Memory B cell (primary cell): ENCODE data around the gene ELMOD3.
A peak's percentile ranks its signal among the peaks of the same experiment; 100 is the strongest.
"Not testable (repeated sequence)": the region's sequence is repeated elsewhere in the genome, so short reads cannot be mapped to it uniquely, and the experiment has no call there.

Experiments
- ATAC-seq: fragments of 150-1000 bp; cut with Tn5 transposase; 2 replicates; pipeline ENCODE4 v1.10.0; 2021; ENCODE audit warnings: low read depth, mild to moderate bottlenecking, moderate library complexity
- DNase-seq, 2 donors: peaks; one replicate each; pipeline ENCODE4 v3.0.0; 2022; ENCODE audit warnings: low spot score in 2 of 2
- H3K27ac Mint-ChIP-seq: one replicate; pipeline ENCODE4 v1.8.0; 2022; ENCODE audit warnings: mild to moderate bottlenecking, moderate library complexity, mixed read lengths
- H3K27me3 Mint-ChIP-seq: one replicate; pipeline ENCODE4 v1.8.0; 2022; ENCODE audit warnings: mixed read lengths
- H3K36me3 Mint-ChIP-seq: one replicate; pipeline ENCODE4 v1.8.0; 2022; ENCODE audit warnings: mild to moderate bottlenecking, mixed read lengths
- H3K4me1 Mint-ChIP-seq: one replicate; pipeline ENCODE4 v1.8.0; 2022; ENCODE audit warnings: mixed read lengths
- H3K4me3 Mint-ChIP-seq: one replicate; pipeline ENCODE4 v1.8.0; 2022; ENCODE audit warnings: mild to moderate bottlenecking, moderate library complexity, mixed read lengths
- H3K9me3 Mint-ChIP-seq: one replicate; pipeline ENCODE4 v1.8.0; 2022; ENCODE audit warnings: mixed read lengths

The ELMOD3 gene

DNA sequence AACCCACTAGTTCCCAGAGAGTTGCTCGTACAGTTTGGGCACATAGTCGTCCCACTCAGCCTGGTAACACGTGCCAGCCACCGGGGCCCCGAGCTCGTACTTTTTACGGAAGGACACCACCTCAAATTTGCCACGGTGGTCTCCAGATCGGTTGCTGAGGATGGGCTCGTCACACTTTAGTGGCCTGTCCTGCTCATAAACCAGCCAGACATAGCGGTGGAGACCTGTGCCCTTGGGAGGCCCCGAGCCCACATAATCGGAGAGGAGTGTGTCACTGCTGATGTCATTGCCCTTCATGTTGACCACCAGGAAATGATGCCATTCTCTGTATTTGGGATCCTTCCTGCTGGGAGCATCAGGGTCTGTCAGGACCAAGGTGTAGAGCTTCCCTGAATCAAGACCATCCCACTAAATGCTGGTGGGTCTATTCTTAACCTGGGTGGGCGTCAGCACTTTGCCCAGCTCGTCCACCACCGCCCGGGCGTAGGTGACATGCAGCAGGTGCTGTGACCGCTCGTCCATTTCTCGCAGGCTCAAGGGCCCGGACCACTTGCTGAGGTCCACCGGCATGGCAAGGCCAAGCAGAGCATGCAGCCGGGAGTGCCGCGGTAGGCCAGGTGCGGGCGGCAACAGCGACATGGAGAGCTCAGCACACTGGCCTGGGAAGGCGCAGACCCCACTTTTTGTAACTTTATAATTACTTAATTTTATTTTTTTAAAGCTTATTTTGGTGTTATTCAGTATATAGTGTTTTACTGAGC is 13.1 kb upstream of the ELMOD3 start:
- Mint-ChIP-seq H3K9me3 (no peaks in the 10 kb centered on the region), H3K27me3 (no peaks in the 10 kb centered on the region), H3K36me3 (peaks cover 19% of the 10 kb centered on the region), H3K27ac (no peak overlapping the region), H3K4me3 (no peak overlapping the region), H3K4me1 (no peaks in the 10 kb centered on the region)
- no peak for ATAC-seq
- DNase-seq = no peak

DNA sequence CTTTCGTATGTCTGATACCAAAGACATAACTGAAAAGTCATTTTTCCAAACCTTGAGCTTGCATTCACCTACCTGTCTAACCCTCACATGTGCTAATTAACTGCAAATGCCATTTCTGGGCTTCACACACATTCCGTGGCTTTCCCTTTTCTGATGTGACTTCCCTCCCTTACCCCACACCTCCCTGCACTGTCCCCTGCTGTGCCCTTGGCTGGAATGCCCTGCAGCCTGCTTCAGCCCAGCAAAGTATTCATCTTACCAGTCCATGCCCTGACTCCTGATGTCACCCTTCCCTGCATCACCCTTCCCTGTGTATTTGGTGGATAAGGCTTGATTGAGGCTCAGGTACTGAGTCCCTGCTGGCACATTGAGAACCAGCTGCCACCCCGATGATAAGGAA is 12.4 kb upstream of the ELMOD3 start:
- Mint-ChIP-seq H3K27me3 (no peaks in the 10 kb centered on the region), H3K4me1 (no peaks in the 10 kb centered on the region), H3K9me3 (no peaks in the 10 kb centered on the region), H3K36me3 (peaks cover 19% of the 10 kb centered on the region), H3K27ac (no peak overlapping the region), H3K4me3 (no peak overlapping the region)
- DNase-seq (no peak), ATAC-seq (no peak)

DNA sequence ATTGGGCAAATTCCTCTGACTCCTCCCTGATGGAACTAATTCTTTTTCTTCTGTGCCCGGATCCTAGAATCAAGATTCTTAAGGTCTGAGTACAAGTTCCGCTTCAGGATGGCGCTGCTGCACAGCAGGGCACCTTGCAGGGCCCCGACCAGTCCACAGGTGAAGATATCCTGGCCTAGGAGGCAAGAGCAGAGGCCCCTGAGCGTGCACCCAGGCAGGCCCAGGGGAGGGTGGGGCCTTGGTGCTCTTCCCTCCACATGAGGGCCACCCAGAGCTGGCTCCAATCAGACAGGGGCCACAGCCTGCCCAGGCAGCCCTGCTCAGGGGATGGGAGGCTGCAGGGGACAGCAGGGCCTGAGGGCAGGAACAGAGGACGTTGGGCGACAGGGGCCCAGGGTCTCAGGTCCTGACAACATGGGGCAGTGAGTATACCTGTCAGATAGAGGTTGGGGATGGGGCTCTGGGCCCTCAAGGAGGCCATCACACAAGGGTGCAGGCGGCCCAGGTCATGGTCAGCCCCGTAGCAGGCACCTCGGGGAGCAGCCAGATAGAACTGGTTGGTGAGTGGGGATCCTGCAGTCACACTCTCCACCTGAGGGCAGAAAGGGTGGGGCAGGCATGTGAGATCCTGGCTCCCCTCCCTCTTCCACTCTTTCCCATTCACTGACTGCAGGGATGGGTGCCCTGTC is 11.2 kb upstream of the ELMOD3 start:
- H3K36me3 Mint-ChIP-seq = peaks cover 25% of the 10 kb centered on the region
- not testable (repeated sequence) for H3K4me1 Mint-ChIP-seq, H3K9me3 Mint-ChIP-seq, ATAC-seq, H3K4me3 Mint-ChIP-seq, H3K27ac Mint-ChIP-seq, DNase-seq, H3K27me3 Mint-ChIP-seq

DNA sequence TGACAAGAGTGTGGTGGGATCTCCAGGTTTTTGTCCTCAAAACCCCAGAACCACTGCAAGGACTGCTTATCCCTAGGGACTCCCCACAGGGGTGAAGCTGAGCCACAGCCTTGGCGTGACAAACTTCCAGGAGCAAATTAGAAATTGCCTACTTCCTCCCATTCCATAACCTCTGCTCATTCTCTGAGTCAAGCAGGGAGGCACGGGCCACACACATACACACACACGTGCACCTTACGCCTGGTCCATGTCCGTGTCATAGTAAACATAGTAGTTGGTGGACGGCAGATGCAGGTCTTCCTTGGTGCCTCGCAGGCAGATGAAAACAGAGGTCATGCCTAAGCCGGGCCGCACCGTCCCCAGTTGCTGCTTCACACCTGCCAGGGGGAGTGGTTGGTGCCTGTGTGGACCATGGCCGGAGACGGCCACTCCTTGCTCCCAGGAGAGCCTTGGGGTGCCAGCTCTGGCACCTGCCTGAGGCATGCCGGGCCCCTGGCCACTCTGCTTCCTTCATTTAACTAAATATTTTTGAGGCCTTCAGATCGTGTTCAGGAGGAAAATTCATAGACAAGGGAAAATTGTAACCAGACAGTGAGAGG is 10.1 kb upstream of the ELMOD3 start:
- ATAC-seq = no peak
- H3K27ac Mint-ChIP-seq = no peak overlapping the region
- H3K36me3 Mint-ChIP-seq = peaks cover 29% of the 10 kb centered on the region
- no peaks in the 10 kb centered on the region for H3K9me3 Mint-ChIP-seq
- no peaks in the 10 kb centered on the region for H3K27me3 Mint-ChIP-seq
- H3K4me3 Mint-ChIP-seq = no peak overlapping the region
- no peaks in the 10 kb centered on the region for H3K4me1 Mint-ChIP-seq
- DNase-seq = no peak

DNA sequence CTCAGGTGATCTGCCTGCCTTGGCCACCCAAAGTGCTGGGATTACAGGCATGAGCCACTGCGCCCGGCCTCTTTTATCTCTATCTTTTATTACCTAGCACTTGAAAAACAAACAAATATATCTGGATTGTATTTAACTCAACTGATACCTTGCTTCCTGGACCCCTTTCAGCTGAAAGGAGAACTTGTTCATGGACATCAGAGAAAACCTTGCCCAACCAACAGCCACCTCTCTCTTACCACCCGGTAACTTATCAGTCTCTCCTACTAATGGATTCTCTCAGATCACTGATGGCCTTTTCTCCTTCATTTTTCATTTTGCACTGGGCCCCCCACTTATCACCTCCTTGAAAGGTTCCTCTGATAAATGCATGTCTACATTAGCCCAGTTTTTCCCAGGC is 7.0 kb upstream of the ELMOD3 start:
- H3K9me3 Mint-ChIP-seq = no peaks in the 10 kb centered on the region
- ATAC-seq (no peak), DNase-seq (no peak)
- H3K4me1 Mint-ChIP-seq = no peaks in the 10 kb centered on the region
- no peaks in the 10 kb centered on the region for H3K27me3 Mint-ChIP-seq
- H3K4me3 Mint-ChIP-seq = no peak overlapping the region
- H3K27ac Mint-ChIP-seq = no peak overlapping the region
- peaks cover 36% of the 10 kb centered on the region for H3K36me3 Mint-ChIP-seq

DNA sequence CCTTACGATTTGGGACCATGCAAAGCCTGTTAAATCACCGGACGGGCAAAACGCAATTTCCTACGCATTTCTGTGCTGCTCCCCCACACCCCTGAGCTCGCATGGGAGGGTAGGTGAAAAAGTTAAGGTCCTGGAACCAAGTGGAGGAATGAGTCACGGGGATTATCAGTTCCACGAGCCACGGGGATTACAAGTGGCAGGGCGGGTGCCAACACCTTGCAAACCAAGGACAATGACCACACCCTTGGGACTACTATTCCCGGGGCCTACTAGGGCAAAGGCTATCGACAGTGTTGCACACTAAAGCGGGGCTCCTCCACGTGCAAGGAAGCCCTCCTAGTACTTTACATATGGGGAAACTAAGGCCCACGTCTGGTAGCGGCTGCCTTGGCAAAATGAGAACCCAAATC is 688 bp upstream of the ELMOD3 start:
- Mint-ChIP-seq H3K4me3 (peak overlapping the region; percentile 96), H3K27ac (peak overlapping the region; percentile 95), H3K36me3 (peaks cover 28% of the 10 kb centered on the region), H3K4me1 (peaks cover 25% of the 10 kb centered on the region), H3K27me3 (no peaks in the 10 kb centered on the region), H3K9me3 (no peaks in the 10 kb centered on the region)
- ATAC-seq (no peak), DNase-seq (peak in 1 of 2 donors; percentile 9)

DNA sequence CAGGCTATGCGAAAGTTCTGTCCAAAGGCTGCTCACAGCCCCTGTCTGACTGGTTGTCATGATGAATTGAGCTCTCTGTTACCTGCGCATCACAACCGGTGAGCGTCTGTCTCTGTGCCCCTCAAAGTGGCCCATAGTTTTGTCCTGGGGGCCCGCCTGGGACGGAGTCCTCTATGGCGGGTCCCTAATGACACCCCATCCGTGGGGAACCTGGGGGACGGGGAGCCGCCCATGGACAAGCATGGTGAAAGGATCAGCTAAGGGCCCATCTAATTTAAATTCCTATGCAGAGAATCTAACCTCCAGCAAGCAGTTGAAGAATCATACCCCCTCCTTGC is 473 bp downstream of the ELMOD3 start:
- Mint-ChIP-seq H3K4me1 (peaks cover 25% of the 10 kb centered on the region), H3K9me3 (no peaks in the 10 kb centered on the region), H3K4me3 (peak overlapping the region; percentile 96), H3K36me3 (peaks cover 23% of the 10 kb centered on the region), H3K27ac (peak overlapping the region; percentile 95), H3K27me3 (no peaks in the 10 kb centered on the region)
- ATAC-seq (peak; percentile 5), DNase-seq (no peak)

DNA sequence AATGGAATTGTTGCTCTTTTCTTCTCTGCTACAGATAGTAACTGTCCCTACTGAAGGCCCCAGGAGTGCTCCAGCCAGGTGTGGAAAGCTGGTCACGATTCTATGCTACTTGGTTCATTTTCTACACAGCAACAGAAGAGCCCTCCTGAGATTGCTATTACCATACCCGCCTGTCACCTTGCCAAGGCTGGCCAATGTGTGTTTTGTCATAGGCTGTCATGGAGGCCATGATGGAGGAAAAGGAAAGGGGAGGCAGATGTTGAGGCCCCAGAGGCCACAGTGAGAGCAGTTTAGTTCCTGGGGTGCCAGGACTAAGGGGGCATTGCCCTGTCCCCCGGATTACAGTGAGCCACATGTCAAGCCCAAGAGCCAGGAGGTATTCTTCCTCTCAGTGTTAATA is 952 bp downstream of the ELMOD3 start:
- peaks cover 19% of the 10 kb centered on the region for H3K36me3 Mint-ChIP-seq
- no peak for DNase-seq
- peaks cover 25% of the 10 kb centered on the region for H3K4me1 Mint-ChIP-seq
- no peaks in the 10 kb centered on the region for H3K27me3 Mint-ChIP-seq
- ATAC-seq = no peak
- peak overlapping the region; percentile 95 for H3K27ac Mint-ChIP-seq
- no peaks in the 10 kb centered on the region for H3K9me3 Mint-ChIP-seq
- H3K4me3 Mint-ChIP-seq = peak overlapping the region; percentile 96

DNA sequence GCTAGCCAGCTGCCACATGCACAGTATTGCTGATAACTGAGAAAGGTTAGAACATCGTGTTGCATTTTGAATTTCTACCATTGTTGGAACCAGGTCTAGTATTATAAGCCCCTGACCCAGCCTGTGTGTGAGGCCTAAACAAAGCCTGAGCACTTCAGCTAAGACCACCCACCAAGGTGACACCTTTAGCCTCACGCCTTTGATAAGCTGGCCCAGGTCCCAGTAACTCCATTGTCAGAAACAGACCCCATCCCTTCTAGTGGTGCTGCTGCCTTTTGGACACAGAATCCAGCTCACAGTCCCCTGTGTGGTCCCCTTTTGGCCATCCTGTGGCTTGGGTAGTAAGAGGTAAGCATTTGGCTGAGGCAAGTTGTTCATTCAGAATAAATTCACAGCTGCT is 1.6 kb downstream of the ELMOD3 start:
- Mint-ChIP-seq H3K27ac (no peak overlapping the region), H3K4me1 (peaks cover 25% of the 10 kb centered on the region), H3K4me3 (no peak overlapping the region), H3K36me3 (peaks cover 14% of the 10 kb centered on the region), H3K9me3 (no peaks in the 10 kb centered on the region), H3K27me3 (no peaks in the 10 kb centered on the region)
- no peak for DNase-seq
- ATAC-seq = no peak

DNA sequence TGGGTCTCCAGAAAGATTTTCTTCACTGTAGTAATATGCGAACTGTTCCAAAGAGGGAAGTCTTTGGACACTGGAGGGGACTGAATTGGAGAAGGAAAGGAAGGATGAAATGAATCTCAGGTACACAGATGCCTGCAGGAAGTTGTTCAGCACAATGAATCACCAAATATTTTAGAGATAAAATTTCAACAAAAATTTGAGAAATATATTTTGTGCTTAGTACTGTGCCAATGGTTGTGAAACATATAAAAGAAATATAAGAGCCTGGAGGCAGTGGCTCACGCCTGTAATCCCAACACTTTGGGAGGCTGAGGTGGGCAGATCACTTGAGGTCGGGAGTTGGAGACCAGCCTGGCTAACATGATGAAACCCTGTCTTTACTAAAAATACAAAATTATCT is 3.2 kb downstream of the ELMOD3 start:
- ATAC-seq (no peak), DNase-seq (no peak)
- H3K9me3 Mint-ChIP-seq = no peaks in the 10 kb centered on the region
- H3K4me1 Mint-ChIP-seq = peaks cover 25% of the 10 kb centered on the region
- H3K27ac Mint-ChIP-seq = no peak overlapping the region
- no peaks in the 10 kb centered on the region for H3K27me3 Mint-ChIP-seq
- H3K36me3 Mint-ChIP-seq = peaks cover 17% of the 10 kb centered on the region
- no peak overlapping the region for H3K4me3 Mint-ChIP-seq

DNA sequence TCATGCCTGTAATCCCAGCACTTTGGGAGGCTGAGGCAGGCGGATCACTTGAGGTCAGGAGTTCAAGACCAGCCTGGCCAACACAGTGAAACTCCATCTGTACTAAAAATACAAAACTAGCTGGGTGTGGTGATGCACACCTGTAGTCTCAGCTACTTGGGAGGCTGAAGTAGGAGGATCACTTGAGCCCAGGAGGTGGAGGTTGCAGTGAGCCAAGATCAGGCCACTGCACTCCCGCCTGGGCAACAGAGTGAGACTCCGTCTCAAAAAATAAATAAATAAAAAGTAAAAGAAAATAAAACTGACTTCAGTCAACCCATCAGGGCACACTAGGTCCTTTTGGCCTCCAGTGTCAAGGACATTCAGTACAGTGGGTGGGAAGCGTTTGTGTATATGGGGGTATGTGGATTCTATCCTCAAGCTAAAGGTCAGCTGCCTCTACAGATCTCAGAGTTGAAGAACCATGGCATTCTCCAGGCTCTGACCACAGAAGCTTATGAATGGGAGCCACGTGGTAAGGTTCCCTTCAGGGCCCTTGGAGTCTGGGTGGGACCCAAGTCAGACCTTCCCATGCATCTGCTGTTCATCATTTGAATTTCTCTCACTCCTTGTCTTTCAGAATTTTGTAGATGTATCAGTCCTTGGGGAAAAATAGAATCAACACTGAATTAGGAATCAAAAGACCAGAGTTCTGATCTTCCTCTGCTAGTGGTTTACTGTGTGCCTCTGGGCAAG is 8.3 kb downstream of the ELMOD3 start:
- not testable (repeated sequence) for H3K27me3 Mint-ChIP-seq, H3K27ac Mint-ChIP-seq
- peaks cover 23% of the 10 kb centered on the region for H3K36me3 Mint-ChIP-seq

DNA sequence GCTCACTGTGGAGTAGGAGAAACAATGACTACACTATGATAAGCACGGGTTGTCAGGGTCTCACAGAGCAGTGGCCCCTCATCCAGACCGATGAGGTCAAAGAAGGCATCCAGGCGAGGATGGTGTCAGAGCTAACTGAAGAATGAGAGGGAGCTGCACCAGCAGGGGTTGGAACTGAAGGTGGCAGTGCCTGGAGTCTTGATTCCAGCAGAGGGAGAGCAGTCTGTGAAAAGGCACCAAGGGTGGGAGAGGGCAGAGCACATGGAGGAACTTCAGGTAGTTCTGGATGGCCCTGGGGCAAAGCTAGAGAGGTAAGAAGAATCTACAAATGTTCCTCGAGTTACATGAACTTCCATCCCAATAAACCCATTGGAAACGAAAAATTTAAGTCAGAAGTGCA is 12.6 kb downstream of the ELMOD3 start:
- Mint-ChIP-seq H3K9me3 (no peaks in the 10 kb centered on the region), H3K27me3 (no peaks in the 10 kb centered on the region), H3K36me3 (peaks cover 13% of the 10 kb centered on the region), H3K27ac (no peak overlapping the region), H3K4me1 (no peaks in the 10 kb centered on the region), H3K4me3 (no peak overlapping the region)
- DNase-seq (no peak), ATAC-seq (no peak)

More for the DNA sequence above, 8.3 kb downstream of the ELMOD3 start:
- ATAC-seq, H3K9me3 Mint-ChIP-seq, H3K4me3 Mint-ChIP-seq, DNase-seq, H3K4me1 Mint-ChIP-seq: not testable (repeated sequence)

DNA sequence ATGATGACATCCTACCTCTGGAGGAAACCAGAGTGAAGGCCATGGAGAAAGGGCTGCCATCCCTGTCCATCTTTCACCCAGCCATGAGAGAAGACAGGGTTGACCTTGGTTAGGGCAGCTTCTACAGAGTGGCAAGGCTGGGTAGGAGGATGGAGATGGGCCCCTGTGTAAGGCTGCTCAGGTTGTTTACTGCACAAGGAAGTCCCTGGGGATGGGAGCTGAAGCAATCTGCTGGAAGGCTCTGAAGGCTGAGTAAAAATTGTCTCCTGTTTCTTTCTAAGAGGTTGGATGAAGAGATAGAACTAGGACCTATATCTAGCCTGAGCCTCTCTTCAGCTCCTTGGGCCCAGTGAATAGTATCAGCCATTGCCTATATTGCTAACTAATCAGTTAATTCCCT is 14.4 kb downstream of the ELMOD3 start:
- Mint-ChIP-seq H3K27me3 (no peaks in the 10 kb centered on the region), H3K27ac (no peak overlapping the region), H3K4me3 (no peak overlapping the region), H3K9me3 (peaks cover under 1% of the 10 kb centered on the region), H3K4me1 (no peaks in the 10 kb centered on the region), H3K36me3 (peaks cover 13% of the 10 kb centered on the region)
- no peak for ATAC-seq
- DNase-seq = no peak

DNA sequence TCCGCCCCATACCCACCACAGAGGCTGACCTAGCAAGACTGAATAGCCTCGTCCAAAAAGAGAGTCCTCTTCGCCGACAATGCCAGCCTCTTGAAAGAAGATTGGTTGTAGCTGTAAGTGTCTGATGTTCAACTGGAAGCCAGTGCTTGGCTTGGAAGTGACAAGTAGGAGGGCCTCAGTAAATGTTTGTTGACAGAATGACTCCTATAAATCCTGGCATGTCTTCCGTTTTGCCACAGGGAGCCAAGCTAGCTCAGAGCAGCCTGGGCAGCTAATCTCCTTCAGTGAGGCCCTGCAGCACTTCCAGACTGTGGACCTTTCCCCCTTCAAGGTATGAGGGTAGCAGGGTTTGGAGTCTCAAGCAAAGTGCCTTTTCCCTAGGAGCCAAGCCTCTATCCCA is 14.9 kb downstream of the ELMOD3 start:
- Mint-ChIP-seq H3K27ac (no peak overlapping the region), H3K9me3 (peaks cover 2% of the 10 kb centered on the region), H3K4me3 (no peak overlapping the region), H3K4me1 (no peaks in the 10 kb centered on the region), H3K27me3 (no peaks in the 10 kb centered on the region), H3K36me3 (peaks cover 15% of the 10 kb centered on the region)
- ATAC-seq (no peak), DNase-seq (no peak)
